ENCODE results near the gene HS3ST3A1.

HS3ST3A1 gene

GRCh38 chr17:13510062-13510461 is 91.7 kb downstream of the HS3ST3A1 start:
- no peak overlapping the region for H3K9ac ChIP-seq (ENCODE audit: low read length)
- no peak overlapping the region for H2AFZ ChIP-seq (ENCODE audit: low read length)
- no peaks in the 10 kb centered on the region for H3K4me1 ChIP-seq (ENCODE audit: low read length)
- H3K4me3 ChIP-seq (ENCODE audit: low read length), result no peak overlapping the region
- no peaks in the 10 kb centered on the region for H3K36me3 ChIP-seq (replicated peaks; ENCODE audit: insufficient read depth, low read length)
- H3K79me2 ChIP-seq (ENCODE audit: low read length), result no peaks in the 10 kb centered on the region
- H3K4me2 ChIP-seq (ENCODE audit: low read depth, low read length), result no peak overlapping the region
- H3K27me3 ChIP-seq (replicated peaks; ENCODE audit: insufficient read depth, low read length), result no peaks in the 10 kb centered on the region
- H3K9me3 ChIP-seq (replicated peaks; ENCODE audit: insufficient read depth, low read length), result no peaks in the 10 kb centered on the region
- H4K20me1 ChIP-seq (ENCODE audit: insufficient read depth, low read length), result no peaks in the 10 kb centered on the region
- H3F3A ChIP-seq (ENCODE audit: insufficient read depth, low read length), result no peaks in the 10 kb centered on the region
- DNase-seq, result no peak
- no peaks in the 10 kb centered on the region for H3K9me2 ChIP-seq (replicated peaks; ENCODE audit: insufficient read depth, low read length)
- H3K27ac ChIP-seq (ENCODE audit: low read length), result no peak overlapping the region
- no peak for TF ChIP-seq EZH2phosphoT487 (IDR thresholded peaks at IDR 0.05; ENCODE audit: low read length)
- no peak for TF ChIP-seq EZH2 (optimal IDR thresholded peaks at IDR 0.05; ENCODE audit: low read depth, low read length)
- TF ChIP-seq CTCF (IDR thresholded peaks at IDR 0.05; ENCODE audit: low read length), result no peak

- H3K27ac ChIP-seq (ENCODE audit: low read length), result no peak overlapping the region
- no peaks in the 10 kb centered on the region for H3K9me2 ChIP-seq (replicated peaks; ENCODE audit: insufficient read depth, low read length)
- H3K4me2 ChIP-seq (ENCODE audit: low read depth, low read length), result no peak overlapping the region
Measured at GRCh38 chr17:13509527-13509926, 92.2 kb downstream of the HS3ST3A1 start.

GRCh38 chr17:13508896-13509295 is 92.8 kb downstream of the HS3ST3A1 start:
- no peak overlapping the region for H3K9ac ChIP-seq (ENCODE audit: low read length)
- peak overlapping the region; percentile 13; the same call in 1 of the 2 replicates for H3K4me2 ChIP-seq (ENCODE audit: low read depth, low read length)
- H3K9me3 ChIP-seq (replicated peaks; ENCODE audit: insufficient read depth, low read length), result no peaks in the 10 kb centered on the region
- no peaks in the 10 kb centered on the region for H3K36me3 ChIP-seq (replicated peaks; ENCODE audit: insufficient read depth, low read length)
- DNase-seq, result no peak
- no peaks in the 10 kb centered on the region for H3F3A ChIP-seq (ENCODE audit: insufficient read depth, low read length)
- no peaks in the 10 kb centered on the region for H3K79me2 ChIP-seq (ENCODE audit: low read length)
- H3K9me2 ChIP-seq (replicated peaks; ENCODE audit: insufficient read depth, low read length), result no peaks in the 10 kb centered on the region
- TF ChIP-seq CTCF (IDR thresholded peaks at IDR 0.05; ENCODE audit: low read length) (no peak), EZH2 (optimal IDR thresholded peaks at IDR 0.05; ENCODE audit: low read depth, low read length) (no peak), EZH2phosphoT487 (IDR thresholded peaks at IDR 0.05; ENCODE audit: low read length) (no peak)
- no peaks in the 10 kb centered on the region for H3K4me1 ChIP-seq (ENCODE audit: low read length)
- H3K27ac ChIP-seq (ENCODE audit: low read length), result no peak overlapping the region
- H3K4me3 ChIP-seq (ENCODE audit: low read length), result peak overlapping the region; percentile 6; the same call in 1 of the 2 replicates
- H2AFZ ChIP-seq (ENCODE audit: low read length), result no peak overlapping the region
- H4K20me1 ChIP-seq (ENCODE audit: insufficient read depth, low read length), result no peaks in the 10 kb centered on the region
- H3K27me3 ChIP-seq (replicated peaks; ENCODE audit: insufficient read depth, low read length), result no peaks in the 10 kb centered on the region

More at GRCh38 chr17:13509527-13509926, 92.2 kb downstream of the HS3ST3A1 start:
- no peaks in the 10 kb centered on the region for H3K36me3 ChIP-seq (replicated peaks; ENCODE audit: insufficient read depth, low read length)
- H3K9me3 ChIP-seq (replicated peaks; ENCODE audit: insufficient read depth, low read length), result no peaks in the 10 kb centered on the region
- no peaks in the 10 kb centered on the region for H3K27me3 ChIP-seq (replicated peaks; ENCODE audit: insufficient read depth, low read length)
- no peak for DNase-seq
- H2AFZ ChIP-seq (ENCODE audit: low read length), result no peak overlapping the region
- TF ChIP-seq EZH2 (optimal IDR thresholded peaks at IDR 0.05; ENCODE audit: low read depth, low read length), result no peak
- TF ChIP-seq CTCF (IDR thresholded peaks at IDR 0.05; ENCODE audit: low read length), result no peak
- no peak for TF ChIP-seq EZH2phosphoT487 (IDR thresholded peaks at IDR 0.05; ENCODE audit: low read length)
- no peaks in the 10 kb centered on the region for H3K79me2 ChIP-seq (ENCODE audit: low read length)
- H3K9ac ChIP-seq (ENCODE audit: low read length), result no peak overlapping the region
- no peaks in the 10 kb centered on the region for H3F3A ChIP-seq (ENCODE audit: insufficient read depth, low read length)
- no peaks in the 10 kb centered on the region for H3K4me1 ChIP-seq (ENCODE audit: low read length)
- H4K20me1 ChIP-seq (ENCODE audit: insufficient read depth, low read length), result no peaks in the 10 kb centered on the region
- H3K4me3 ChIP-seq (ENCODE audit: low read length), result no peak overlapping the region
